ENCODE data around the gene ATE1. TPM values are rescaled to one million over a fixed set of nuclear protein-coding genes. Genes with fewer than 3 reads are reported as not detected.

ATE1 gene
- total and polyA plus RNA-seq, 8 donors = 24.5 to 35.4 (median 31.9) TPM

DNA sequence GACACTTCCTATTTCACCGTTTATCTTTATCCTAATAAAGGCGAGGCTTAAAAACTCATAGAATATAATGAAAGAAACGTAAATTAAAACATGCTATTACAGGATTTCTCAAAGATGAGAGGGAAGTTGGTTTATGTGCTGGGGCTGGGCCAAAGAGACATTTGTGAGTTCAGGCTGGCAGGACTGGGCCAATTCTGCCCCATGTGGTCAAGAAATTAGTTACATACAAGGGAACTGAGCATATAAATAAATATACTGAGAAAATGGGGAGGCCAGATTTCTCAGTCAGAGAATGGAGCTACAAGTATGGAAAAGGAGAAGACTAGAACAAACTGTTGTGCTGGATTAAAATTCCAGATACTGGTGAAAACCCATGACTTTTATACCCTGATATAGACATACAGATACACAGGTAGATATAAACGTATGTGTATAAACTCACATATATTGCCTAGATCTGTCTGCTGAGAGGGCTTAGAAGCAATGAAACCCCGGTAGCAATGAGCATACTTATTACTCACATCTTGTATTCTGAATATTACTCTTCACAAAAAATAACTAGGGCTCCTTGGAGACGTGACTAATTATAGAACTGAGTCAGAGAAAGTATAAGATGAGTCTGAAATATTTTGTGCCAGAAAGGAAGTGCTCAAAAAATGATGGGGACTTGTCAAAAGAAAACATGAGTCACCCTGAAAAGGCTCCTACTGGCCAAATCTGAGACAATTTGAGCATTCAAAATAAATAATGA is 173.9 kb downstream of the ATE1 start:
- intact Hi-C loops (cut with DNase I) = no loop called here
- peak overlapping the region in 1 of 2 donors; percentile 21 for H3K27ac ChIP-seq
- DNase-seq = no peak

GRCh38 chr10:121751191-121751760 is 176.6 kb downstream of the ATE1 start:
- ATAC-seq (no peak), DNase-seq (no peak)
- Histone ChIP-seq H3K9me3 (peaks cover 0 to 10% of the 10 kb centered on the region in 2 donors), H3K4me3 (no peak overlapping the region), H3K4me1 (no peaks in the 10 kb centered on the region), H3K27ac (no peak overlapping the region), H3K36me3 (peaks cover 0 to 2% of the 10 kb centered on the region in 2 donors), H3K27me3 (no peaks in the 10 kb centered on the region)
- TF ChIP-seq, protein P1, sequence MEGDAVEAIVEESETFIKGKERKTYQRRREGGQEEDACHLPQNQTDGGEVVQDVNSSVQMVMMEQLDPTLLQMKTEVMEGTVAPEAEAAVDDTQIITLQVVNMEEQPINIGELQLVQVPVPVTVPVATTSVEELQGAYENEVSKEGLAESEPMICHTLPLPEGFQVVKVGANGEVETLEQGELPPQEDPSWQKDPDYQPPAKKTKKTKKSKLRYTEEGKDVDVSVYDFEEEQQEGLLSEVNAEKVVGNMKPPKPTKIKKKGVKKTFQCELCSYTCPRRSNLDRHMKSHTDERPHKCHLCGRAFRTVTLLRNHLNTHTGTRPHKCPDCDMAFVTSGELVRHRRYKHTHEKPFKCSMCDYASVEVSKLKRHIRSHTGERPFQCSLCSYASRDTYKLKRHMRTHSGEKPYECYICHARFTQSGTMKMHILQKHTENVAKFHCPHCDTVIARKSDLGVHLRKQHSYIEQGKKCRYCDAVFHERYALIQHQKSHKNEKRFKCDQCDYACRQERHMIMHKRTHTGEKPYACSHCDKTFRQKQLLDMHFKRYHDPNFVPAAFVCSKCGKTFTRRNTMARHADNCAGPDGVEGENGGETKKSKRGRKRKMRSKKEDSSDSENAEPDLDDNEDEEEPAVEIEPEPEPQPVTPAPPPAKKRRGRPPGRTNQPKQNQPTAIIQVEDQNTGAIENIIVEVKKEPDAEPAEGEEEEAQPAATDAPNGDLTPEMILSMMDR (IDR thresholded peaks at IDR 0.05) = no peak
- intact Hi-C loops (cut with DNase I) = no loop called here

More for the DNA sequence above, 173.9 kb downstream of the ATE1 start:
- H3K9me3 ChIP-seq = peaks cover 0 to 36% of the 10 kb centered on the region in 2 donors
- peaks cover 0 to 26% of the 10 kb centered on the region in 2 donors for H3K36me3 ChIP-seq
- H3K4me1 ChIP-seq = no peaks in the 10 kb centered on the region
- ATAC-seq = peak; percentile 62
- no peak overlapping the region for H3K4me3 ChIP-seq
- TF ChIP-seq, protein P1 (IDR thresholded peaks at IDR 0.05) = no peak
- no peaks in the 10 kb centered on the region for H3K27me3 ChIP-seq

GRCh38 chr10:121747163-121747775 is 180.6 kb downstream of the ATE1 start:
- H3K4me3 ChIP-seq = no peak overlapping the region
- intact Hi-C loops (cut with DNase I) = no loop called here

GRCh38 chr10:121741248-121741792 is 186.5 kb downstream of the ATE1 start:
- DNase-seq = no peak
- no peak for ATAC-seq
- Histone ChIP-seq H3K36me3 (peaks cover 0 to 16% of the 10 kb centered on the region in 2 donors), H3K27me3 (peaks cover 0 to 11% of the 10 kb centered on the region in 2 donors), H3K27ac (no peak overlapping the region), H3K4me3 (no peak overlapping the region), H3K9me3 (no peaks in the 10 kb centered on the region), H3K4me1 (peaks cover 0 to 3% of the 10 kb centered on the region in 2 donors)
- TF ChIP-seq, protein P1 (IDR thresholded peaks at IDR 0.05) = no peak
- intact Hi-C loops (cut with DNase I) = no loop called here

More at GRCh38 chr10:121747163-121747775, 180.6 kb downstream of the ATE1 start:
- Histone ChIP-seq H3K4me1 (no peaks in the 10 kb centered on the region), H3K36me3 (peaks cover 0 to 10% of the 10 kb centered on the region in 2 donors), H3K9me3 (no peaks in the 10 kb centered on the region), H3K27ac (no peak overlapping the region), H3K27me3 (no peaks in the 10 kb centered on the region)
- ATAC-seq = no peak
- TF ChIP-seq, protein P1 (IDR thresholded peaks at IDR 0.05) = no peak
- no peak for DNase-seq

GRCh38 chr10:121740069-121740468 is 187.8 kb downstream of the ATE1 start:
- intact Hi-C loops (cut with DNase I) = no loop called here
- TF ChIP-seq, protein P1 (IDR thresholded peaks at IDR 0.05) = no peak
- H3K4me3 ChIP-seq = no peak overlapping the region
- DNase-seq = no peak
- peaks cover 0 to 3% of the 10 kb centered on the region in 2 donors for H3K4me1 ChIP-seq
- peaks cover 0 to 16% of the 10 kb centered on the region in 2 donors for H3K36me3 ChIP-seq
- no peaks in the 10 kb centered on the region for H3K9me3 ChIP-seq
- no peak for ATAC-seq
- H3K27ac ChIP-seq = no peak overlapping the region
- H3K27me3 ChIP-seq = peaks cover under 1 to 23% of the 10 kb centered on the region in 2 donors

Data from left lung (tissue), 10 donors.